Left renal pelvis (tissue), 4 donors: ENCODE data around the gene GMEB2. TPM values are rescaled to one million over a fixed set of nuclear protein-coding genes. Genes with fewer than 3 reads are reported as not detected.
A peak's percentile ranks its signal among the peaks of the same experiment; 100 is the strongest.
"Not testable (repeated sequence)": the region's sequence is repeated elsewhere in the genome, so short reads cannot be mapped to it uniquely, and the experiment has no call there.

Source experiments
- DNase-seq, 4 donors: peaks; one replicate each; pipeline ENCODE4 v3.0.0-alpha.2; 2013; ENCODE audit warnings: low read depth in 4 of 4, low spot score in 3 of 4
- polyA plus RNA-seq, 4 donors: library from polyadenylated mRNA; unstranded; fragments of 120-200 nt; gene quantifications; one replicate each; pipeline ENCODE4 v1.2.1, GENCODE V29; 2013; ENCODE audit not compliant: insufficient read length in 4 of 4

GMEB2 gene
- polyA plus RNA-seq, 4 donors = 8.9 to 13.8 (median 9.3) TPM

GRCh38 chr20:63657937-63658748 lies 31.2 kb upstream of the GMEB2 start, which contains the start of gene RTEL1:
Gene RTEL1 (plus strand): TSS chr20:63658312. CDS start chr20:63659403, 1,091 bp downstream.
- DNase-seq = peak; percentile 83 to 88 (median 86)

- no peak for DNase-seq
Observed at GRCh38 chr20:63657260-63657936, 30.5 kb upstream of the GMEB2 start.

GRCh38 chr20:63656451-63656850 lies 29.6 kb upstream of the GMEB2 start:
- no peak for DNase-seq

- DNase-seq = no peak
Observed at GRCh38 chr20:63655249-63655648, 28.3 kb upstream of the GMEB2 start.

GRCh38 chr20:63653974-63654668 lies 27.2 kb upstream of the GMEB2 start:
- DNase-seq = no peak

- peak; percentile 78 to 86 (median 84) for DNase-seq
Observed at GRCh38 chr20:63653041-63653973, 26.4 kb upstream of the GMEB2 start, which contains the start of gene STMN3. Gene STMN3 (minus strand): TSS chr20:63653424. CDS start chr20:63653345, 79 bp downstream.

- DNase-seq = no peak
Observed at GRCh38 chr20:63652192-63652980, 25.5 kb upstream of the GMEB2 start.

- no peak for DNase-seq
Observed at GRCh38 chr20:63651942-63652191, 25.0 kb upstream of the GMEB2 start.

GRCh38 chr20:63650486-63650885 lies 23.6 kb upstream of the GMEB2 start:
- DNase-seq = not testable (repeated sequence)

- no peak for DNase-seq
Observed at GRCh38 chr20:63648895-63649589, 22.1 kb upstream of the GMEB2 start.

- DNase-seq = no peak
Observed at GRCh38 chr20:63648190-63648589, 21.3 kb upstream of the GMEB2 start.

- DNase-seq = no peak
Observed at GRCh38 chr20:63645218-63645617, 18.3 kb upstream of the GMEB2 start.

GRCh38 chr20:63643946-63644345 lies 17.0 kb upstream of the GMEB2 start:
- DNase-seq = no peak

- no peak for DNase-seq
Observed at GRCh38 chr20:63643499-63643898, 16.6 kb upstream of the GMEB2 start.

- DNase-seq = no peak
Observed at GRCh38 chr20:63642527-63643247, 15.8 kb upstream of the GMEB2 start.

GRCh38 chr20:63641792-63642523 lies 15.1 kb upstream of the GMEB2 start:
- no peak for DNase-seq

GRCh38 chr20:63641146-63641791 lies 14.4 kb upstream of the GMEB2 start:
- DNase-seq = no peak
